ENCODE results near the gene NAA80.
"Not testable (repeated sequence)": the region's sequence is repeated elsewhere in the genome, so short reads cannot be mapped to it uniquely, and the experiment has no call there.

NAA80 gene

DNA sequence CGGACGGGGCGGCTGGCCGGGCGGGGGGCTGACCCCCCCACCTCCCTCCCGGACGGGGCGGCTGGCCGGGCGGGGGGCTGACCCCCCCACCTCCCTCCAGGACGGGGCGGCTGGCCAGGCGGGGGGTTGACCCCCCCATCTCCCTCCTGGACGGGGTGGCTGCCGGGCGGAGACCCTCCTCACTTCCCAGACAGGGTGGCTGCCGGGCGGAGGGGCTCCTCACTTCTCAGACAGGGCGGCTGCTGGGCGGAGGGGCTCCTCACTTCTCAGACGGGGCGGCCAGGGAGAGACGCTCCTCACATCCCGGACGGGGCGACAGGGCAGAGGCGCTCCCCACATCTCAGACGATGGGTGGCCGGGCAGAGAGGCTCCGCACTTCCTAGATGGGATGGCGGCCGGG is 12.8 kb upstream of the NAA80 start:
- not testable (repeated sequence) for DNase-seq

DNA sequence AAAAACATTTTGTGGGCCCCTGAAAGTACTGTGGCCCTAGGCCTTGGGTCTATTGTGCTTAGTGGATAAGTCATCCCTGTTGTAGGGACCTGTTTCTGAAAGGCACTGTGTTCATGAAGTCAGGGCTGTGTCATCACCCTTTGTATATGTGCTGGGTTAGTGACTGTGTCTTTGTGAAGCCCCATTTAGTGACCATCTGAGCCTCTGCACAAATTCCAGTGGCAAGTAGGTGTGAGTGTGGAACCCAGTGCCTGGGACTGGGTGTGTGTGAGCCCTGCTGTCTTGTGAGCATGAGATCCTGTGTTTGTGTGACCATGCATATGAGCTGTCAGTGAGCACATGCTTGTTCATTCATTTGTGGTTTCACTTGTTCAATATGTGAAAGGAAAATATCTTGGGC is 5.4 kb upstream of the NAA80 start:
- peak; percentile 38 for DNase-seq

DNA sequence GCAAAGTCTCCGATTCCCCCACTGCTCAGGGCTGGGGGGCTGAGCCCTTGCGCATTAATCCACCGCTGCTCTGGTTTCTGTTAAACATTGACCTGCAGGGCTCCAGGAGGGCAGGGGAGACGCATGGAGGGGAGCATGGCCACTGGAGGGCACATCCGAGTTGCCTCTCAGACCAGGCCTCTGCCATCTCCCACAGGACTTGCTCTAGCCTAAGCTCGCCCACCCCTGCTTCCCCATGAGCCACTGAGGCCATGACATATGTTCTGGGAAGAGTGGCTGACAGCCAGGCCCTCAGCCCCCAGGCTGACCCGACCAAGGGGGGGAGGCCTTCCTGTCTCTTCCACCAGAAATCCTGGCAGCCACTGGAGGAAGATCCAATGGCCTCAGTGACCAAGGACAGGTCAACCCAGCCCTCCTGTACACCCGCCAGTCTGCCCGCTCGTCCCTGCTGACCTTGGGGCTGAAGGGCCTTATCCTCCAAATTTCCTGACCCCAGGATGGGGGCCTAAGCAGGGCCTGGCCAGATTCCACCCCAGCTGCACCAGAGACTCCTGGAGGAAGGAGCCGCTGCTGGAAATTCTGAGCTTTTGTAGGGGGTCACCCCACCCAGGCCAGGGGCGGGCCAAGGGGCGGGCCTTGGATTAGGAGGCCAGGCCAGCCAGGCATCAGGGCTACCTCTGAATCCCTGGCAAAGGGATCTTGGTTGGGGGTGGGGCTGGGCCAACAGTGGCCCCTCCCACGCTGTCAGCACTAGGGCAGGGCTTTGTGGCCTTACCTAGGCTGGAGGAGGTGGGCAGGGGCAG is 4.0 kb upstream of the NAA80 start, which contains the start of gene HYAL1:
Gene HYAL1, minus strand, starts transcription at position 562 of the 803 bp plus-strand sequence. CDS start 618 bp downstream, outside the sequence.
- DNase-seq = peak; percentile 71

DNA sequence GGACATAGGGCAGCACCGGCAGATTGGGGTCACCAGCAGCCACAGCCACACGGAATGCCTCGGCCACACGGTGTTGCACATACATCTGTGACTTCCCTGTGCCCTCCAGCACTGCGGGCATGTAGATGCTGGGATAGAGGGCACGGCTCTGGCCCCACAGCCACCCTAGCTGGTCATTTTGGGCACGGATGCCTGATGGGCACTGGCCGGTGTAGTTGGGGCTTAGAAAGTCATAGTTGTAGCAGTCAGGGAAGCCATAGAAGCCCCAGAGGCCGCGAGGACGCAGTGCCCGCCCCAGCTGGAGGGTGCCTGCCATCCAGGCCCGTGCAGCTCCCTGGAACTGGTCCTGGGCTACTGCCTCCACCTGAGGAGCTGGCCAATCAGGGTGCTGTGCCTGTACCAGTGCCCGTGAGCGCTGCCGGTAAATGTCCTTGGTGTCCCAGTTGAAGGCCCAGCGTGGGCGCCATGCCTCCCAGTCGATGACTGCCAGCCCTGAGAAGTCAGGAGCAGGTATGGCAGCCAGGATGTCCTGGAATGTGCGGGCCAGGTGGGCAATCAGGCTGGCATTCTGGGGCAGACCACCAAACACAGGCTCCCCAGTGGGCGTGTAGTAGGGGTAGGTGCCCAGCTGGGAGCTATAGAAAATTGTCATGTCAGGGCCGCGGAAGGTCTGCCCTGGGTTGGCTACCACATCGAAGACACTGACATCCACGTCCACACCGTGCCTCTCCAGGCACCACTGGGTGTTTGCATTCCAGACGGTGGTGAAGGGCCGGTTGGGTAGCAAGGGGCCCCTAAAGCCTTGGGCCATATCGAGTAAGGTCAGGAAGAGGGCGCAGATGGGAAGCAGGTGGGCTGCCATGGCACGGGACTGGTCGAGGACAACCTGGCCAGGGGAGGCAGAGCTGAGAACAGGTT is 3.1 kb upstream of the NAA80 start:
- DNase-seq = peak; percentile 50

DNA sequence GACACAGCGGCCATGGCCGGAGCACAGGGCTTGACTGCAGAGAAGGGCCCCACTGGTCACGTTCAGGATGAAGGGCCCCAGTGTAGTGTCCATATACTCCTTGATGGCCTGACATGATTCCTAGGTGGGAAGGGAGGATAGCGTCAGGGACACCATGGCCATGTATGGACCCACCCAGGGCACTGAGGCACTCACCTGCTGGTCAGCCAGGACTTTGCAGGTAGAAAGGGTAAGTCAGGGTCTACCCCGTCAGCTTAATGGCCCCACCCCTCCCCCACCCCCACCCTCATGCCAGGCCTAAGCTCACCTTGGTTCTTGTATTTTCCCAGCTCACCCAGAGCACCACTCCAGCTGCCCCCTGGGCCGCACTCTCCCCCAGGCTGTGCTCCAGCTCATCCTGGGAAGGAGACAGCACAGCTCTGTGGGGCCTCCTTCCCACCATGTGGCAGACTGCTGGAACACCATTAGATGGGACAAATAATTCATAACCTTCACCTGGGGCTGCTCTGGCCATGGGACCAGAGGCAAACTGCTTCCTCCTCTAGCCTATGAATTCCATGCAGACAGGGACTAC is 1.6 kb upstream of the NAA80 start:
- peak; percentile 45 for DNase-seq

DNA sequence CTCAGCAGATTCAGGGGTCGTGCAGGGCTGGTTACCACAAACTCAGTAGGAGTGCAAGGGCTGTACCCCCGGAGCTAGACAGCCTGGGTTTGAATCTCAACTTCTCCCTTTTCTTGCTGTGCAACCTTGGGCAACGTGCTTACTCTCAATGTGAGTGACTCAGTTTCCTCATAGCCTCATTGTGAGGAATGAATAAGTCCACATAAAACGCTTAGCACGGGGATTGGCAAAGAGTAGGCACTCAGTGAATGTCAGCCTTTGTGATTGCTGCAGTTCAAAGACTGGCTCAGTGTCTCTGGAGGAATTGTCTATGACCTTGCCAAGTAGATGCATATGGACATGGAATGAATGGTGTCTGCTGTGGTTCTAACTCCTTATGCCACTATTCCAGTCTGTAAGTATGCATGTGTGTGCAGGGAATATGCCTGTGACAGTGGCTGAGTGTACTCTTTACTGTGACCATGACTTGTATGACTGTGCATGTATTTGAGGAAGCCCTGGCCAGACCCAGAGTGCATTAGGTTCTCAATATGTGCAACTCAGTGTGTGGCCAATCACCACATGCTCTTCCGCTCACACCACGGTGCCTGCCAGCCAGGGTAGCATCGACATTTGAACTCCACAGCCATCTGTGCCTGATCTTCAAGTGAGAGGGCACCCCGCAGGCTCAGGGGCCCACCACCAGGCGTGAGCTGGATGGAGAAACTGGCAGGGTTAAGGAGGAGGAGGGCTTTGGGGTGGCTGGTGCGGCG is 900 bp upstream of the NAA80 start:
- peak; percentile 50 for DNase-seq

DNA sequence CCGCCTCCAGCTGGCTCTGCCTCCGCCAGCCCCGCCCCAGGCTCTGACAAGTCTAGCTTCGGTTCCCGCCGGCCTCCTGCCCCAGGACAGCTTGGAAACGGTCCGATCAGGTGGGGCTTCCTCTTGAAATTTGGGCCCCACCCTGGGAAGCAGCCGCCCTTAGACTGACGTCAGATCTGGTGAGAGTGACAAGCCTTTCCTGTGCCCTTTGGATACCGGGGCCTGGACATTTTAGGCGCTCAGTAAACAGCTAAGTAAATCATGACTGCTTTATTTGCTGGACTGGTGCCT is 378 bp upstream of the NAA80 start:
- DNase-seq = no peak

DNA sequence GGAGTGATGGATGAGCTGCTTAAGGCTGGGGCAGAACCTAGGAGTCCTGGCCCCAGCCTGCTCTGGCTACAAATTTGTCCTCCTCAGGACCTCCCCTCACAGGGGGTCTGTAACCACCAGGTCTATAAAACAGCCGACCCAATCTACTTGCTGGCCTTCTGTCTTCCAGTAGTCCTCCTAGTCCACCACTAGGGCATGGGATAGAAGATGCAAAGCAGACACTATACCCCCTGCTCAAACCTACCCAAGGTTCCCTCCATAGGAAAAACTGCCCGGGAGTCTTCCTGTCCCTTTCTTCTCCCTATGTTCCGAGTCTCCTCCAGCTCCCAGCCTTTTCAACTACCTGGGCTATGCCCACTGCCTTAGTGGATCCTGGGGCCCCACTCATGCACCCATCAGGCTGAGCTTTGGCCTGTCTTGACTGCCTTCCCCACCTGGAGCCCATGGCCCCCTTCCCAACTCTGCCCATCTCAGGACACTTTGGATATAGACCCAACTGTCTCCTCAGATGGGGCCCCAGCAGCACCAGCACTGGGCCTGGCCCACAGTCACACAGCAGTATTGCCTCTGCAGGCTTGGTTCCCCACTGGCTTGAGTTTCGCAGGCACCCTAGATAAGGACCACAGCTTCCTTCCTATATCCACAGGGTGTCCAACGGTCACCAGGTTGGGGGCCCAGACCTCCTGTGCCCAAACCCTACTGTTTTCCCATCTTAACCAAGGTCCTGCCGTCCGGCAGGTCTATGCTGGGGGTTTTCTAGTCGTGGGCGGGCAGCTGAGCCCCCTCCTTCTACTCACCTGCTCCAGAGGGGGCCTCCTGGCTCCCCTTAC is 1.1 kb downstream of the NAA80 start:
- peak; percentile 47 for DNase-seq

DNA sequence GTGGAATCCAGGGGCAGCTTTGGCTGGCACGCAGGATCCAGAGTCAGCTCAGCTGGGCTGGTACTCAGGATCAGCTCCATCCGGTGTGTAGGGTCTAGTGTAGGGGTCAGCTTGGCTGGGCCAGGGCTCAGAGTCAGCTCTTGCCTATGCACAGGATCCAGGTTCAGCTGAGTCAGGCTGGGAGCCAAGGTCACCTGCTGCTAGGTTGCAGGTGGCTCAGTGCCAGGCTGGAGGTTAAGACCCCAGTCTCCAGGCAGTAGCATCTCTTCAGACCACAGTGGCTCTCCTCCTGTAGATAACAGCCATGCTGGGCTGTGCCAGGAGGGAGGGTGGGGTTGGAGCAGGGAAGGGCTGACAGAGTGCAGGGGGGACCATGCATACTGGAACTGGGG is 1.8 kb downstream of the NAA80 start:
- DNase-seq = peak; percentile 39

DNA sequence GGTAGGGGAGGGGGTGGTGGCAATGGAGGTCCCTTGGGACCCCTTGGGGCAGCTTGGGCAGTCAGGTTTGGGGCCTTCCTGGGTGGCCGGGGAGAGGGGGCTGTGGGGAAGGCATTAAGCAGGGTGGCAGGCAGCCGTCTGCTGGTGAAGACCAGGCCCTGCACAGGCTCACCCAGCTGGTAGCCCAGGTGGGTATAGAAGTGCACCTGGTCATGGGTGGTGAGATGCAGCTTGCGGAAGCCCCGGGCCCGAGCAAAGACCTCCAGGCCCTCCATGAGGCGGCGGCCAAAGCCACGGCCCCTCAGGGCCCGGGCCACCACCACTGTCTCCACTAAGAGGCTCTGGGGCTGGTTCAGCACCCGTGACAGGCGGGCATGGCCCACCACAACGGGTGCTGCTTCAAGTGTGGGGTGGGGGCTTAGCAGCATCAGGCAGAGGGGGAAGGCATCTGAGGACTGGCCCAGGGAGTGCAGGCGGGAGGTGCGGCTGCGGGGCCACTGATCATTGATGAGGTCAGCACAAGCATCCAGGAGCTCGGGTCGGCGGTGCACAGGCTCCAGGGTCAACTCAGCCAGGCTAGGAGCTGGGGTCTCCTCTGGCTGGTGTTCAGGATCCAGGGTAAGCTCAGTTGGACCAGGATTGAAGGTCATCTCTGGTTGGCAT is 2.4 kb downstream of the NAA80 start:
- DNase-seq = peak; percentile 46

DNA sequence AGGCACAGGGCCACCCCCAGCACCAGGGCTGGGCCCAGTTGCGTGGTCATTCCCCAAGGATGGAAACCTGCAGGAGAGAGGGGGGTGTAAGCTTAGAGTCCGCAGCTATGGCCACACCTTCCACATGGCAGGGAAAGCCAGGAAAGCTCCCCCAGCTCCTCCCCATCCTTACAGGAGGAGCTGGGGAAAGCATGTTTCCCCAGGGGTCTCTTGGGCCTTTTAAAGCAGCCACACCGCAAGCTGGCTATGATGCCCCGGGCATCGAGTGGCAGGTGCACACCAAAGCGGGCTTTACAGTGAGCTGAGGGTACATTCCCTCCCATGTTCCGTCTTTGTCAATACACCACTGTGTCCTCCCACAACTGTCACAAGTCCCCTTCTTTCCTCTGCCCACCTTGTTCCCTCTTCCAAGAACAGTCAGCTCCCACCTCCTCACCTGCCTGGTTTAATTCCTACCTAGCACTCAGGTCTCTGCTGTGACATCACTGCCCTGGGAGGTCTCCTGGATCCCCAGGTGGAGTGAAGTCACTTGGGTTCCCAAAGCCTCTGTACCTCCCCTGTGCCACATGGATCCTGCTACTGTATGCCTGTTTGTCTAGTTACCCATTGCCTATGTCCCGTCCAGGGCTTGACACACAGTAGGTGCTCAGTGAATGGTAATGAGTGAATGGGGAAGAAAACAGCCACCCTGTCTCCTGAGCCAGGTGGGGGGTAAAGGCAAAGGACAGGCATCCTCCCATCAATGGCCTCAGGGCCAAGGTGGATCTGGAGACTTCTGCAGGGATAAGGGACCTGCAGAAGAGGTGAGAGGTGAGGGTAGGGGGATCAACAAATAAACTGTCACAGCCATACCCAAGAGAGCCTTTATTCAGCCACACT is 3.4 kb downstream of the NAA80 start:
- DNase-seq = peak; percentile 32

DNA sequence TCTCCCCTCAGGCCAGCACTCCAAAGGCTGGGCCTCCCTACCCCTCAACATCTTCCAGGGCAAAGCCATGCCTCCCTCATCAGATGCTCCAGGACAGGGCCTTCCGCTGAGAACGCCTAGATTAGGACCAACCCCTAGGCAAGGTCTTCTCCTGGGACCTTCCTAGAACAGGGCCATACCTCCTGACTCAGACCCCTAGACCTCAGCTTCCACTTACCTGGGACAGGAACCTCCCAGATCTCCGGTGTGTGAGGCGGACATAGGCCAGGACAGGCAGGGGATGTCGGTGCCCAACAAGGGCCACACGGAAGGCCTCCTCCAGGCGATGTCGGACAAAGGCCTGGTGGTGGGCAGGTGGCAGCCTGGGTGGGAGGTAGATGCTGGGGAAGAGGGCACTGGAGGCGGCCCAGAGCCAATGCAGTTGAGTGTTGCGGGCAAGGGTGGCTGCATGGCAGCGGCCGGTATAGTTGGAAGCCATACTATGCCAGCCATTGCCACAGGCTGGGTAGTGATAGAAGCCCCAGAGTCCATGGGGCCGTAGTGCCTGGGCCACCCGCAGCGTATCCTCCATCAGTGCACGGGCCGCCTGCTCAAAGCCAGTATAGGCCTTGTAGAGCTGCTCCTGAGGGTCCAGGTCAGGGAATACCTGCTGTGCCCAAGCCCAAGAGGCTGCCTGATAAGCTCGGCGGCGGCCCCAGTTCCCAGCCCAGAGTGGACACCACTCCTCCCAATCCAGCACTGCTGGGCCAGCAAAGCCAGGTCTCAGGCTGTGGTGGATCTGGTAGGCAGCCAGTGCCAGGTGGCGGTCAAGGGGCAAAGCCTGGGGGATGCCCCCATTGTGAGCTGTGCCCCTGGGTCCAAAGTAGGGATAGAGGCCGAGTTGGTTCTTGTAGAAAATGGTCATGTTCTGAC is 4.5 kb downstream of the NAA80 start:
- DNase-seq = peak; percentile 45

DNA sequence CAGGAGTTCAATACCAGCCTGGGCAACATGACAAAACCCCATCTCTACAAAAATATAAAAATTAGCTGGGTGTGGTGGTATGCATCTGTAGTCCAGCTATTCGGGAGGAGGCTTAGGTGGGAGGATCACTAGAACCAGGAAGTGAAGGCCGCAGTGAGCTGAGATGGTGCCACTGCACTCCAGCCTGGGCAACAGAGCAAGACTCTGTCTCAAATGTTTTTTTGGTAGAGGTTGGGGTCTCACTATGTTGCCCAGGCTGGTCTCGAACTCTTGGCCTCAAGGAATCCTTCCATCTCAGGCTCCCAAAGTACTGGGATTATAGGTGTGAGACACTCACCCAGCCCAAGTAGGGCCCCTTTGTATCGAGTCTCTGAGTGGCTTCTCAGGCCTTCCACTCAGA is 5.1 kb downstream of the NAA80 start:
- peak; percentile 28 for DNase-seq

DNA sequence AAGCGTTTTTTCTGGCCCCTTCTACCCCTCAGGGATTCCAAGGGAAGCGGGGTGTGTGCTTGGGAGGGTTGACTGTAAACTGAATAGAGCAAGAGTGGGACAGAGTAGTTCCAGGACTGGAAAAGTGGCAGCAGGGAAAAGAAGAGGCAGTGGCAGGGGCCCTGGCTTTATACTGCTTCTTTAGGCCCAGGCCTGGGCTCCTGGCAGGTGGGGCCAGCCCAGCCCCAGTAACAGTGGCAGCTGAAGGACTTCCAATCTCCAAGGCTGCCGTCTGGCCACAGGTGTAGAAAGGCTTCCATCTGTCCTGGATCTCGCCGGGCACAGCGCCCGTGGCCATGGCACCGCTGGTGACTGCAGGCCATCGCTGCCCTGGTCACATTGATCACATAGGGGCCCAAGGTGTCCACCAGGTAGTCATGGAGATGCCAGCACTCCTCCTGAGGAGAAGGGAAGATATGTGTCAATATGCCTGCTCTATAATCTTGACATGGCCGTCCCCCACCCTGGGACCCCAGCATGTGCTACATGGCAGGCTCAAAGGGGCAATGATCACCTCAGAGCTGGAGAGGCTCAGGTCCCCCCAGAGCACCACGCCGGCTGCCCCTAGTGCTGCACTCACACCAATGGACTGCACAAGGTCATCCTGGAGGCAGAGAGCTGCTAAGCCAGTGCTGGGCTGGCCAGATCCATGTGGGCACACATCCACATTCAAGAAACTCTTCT is 6.0 kb downstream of the NAA80 start:
- peak; percentile 43 for DNase-seq

DNA sequence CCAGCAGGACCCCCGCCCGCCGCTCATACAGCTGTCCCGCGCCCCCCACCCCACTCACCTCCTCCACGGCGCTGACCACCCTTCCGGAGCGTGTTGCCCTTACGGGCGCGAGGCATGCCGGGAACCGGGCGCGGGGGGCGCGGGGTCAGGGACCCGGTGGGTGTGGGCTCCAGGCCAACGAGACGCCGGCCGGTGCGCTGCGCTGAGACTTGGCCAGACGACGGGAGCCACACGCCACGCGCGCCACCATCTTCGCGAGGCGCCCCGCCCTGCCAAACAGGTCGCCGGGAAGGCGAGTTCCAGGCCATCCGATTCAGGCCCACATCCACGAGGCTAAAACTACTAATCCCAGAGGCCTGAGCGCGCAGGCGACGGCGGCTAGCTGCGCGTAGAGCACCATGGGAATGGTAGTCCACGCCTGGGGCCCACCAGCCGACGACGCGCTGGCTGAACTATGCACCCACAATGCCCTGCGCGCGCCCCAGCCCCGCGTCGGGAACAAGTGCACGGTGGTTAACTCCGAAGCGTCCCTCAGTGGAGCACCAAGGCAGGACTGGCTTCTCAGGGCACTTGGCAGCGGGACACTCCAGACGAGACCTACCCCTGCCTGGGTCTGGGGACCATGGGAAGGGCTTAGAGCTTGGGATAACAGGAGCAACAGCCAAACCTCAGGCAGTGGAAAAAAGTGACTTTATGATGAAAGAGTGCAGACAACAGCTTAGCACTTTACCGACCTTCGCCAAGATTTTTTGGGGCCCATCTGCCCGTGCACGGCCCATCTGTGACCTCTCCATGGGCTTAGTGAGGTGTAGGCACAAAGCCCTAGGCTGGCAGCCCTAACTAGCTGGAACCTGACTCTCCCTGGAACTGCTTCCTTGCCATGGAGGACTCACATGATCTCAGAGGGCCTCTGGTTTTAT is 6.8 kb downstream of the NAA80 start, which contains the start of gene IFRD2:
Gene IFRD2, minus strand, starts transcription at position 271 of the 920 bp plus-strand sequence. Its CDS starts 155 bp downstream, at position 116.
- DNase-seq = peak; percentile 99

DNA sequence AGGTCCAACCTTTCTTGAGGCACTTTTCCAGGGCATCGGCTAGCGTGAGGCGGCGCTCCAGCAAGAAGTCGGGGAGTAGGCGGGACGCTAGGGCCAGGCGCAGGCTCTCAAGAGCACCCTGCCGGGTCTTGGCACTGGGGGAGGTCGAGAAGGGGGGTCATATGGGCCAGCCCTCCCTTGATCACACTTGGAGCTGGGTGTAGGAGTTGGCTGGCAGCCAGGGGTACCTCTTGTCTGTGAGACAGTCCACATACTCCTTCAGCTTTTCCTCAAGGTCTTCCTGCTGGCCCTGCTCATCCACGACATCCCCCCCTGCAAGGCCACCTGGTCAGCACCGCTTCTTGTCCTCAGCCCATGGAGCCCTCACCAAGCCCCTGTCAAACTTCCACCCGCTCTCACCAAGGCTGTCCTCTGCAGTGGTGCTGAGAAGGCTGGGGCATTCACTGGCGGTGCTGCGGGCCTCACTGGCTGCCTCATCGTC is 9.0 kb downstream of the NAA80 start:
- peak; percentile 41 for DNase-seq

DNA sequence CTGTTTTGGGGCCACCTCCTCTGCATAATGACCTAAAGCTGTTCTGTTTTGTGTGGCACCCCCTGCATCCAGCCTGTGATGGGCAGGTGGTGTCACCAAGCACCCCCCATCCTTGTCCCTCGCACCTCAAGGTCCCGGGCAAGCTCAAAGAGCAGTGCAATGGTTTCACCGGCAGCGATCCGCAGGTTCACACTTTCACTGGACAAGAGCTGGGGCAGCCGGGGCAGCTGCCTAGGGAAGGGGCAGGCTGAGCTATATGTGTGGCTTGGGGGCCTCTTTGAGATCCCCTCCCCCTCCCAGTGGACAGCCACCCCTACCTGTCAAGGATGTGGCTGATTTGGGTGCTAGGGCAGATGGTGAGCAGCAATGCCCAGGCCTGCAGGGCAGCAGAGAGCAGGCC is 10.1 kb downstream of the NAA80 start:
- DNase-seq = peak; percentile 41

Measured in islet precursor cell (in vitro differentiated cells).